Myocyte (in vitro differentiated cells): ENCODE measurements around the gene KATNA1. TPM values are rescaled to one million over a fixed set of nuclear protein-coding genes. Genes with fewer than 3 reads are reported as not detected.

ENCODE experiments used
- DNase-seq: peaks from one replicate; pipeline ENCODE4 v3.0.0-alpha.2; 2012; ENCODE audit warnings: low read depth
- total RNA-seq: library from RNA; depleted of rRNA; stranded (reverse); fragments of >200 nt; gene quantifications from 2 replicates; pipeline ENCODE4 v1.2.3, GENCODE V29; 2014

KATNA1 gene
- total RNA-seq, 1 donor from 2014 or later = 17.9 TPM

- DNase-seq = no peak
Measured at GRCh38 chr6:149614337-149614736, 34.2 kb downstream of the KATNA1 start.

DNA sequence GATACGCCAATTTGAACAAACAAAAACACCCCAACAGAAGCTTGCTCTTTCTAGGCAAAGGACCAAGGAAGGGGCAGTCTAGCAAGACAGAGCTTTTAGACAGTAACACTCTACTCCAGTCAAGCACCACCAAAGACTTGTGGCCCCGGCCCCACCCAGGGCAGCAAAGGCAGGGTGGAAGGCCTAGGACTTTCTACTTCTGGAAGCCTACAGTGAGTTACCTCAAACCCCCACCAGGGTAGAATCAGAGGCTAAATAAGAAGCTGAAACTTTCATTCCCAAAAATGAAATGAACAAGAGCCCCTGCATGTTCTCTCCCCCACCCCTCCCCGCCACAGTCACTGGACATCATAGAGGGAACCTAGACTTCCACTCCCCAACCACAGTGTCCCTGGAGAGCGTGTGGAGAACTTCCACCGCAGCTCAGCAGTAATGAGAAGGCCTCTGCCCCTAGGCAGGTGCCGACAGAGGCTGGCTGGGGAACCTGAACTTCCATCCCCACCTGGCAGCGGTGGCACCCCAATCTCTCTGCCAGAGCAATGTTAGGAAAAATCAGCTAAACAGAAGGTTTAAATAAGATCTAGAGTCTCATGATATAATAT, 40.0 kb downstream of the KATNA1 start:
- DNase-seq = no peak

- DNase-seq = no peak
Measured at GRCh38 chr6:149600508-149600907, 48.0 kb downstream of the KATNA1 start.

DNA sequence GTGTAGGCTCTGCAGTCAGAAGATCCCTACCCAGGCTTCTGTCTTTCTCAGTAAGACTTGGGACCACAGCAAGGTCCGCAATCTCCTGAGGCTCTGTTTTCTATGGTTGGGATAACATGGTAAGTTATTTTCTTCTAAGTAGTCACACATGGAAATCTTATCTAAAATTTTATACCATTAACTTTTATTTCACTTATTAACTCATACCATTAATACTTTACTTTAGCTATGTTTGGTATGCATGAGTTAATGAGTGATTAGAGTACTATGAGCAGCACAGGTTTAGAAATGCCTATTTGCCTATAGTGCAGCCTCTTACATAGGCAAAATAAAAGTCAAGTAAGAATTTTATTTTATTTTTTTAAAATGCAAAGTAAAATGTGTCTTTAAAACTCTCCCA, 55.1 kb downstream of the KATNA1 start:
- DNase-seq = no peak

GRCh38 chr6:149592983-149593382, 55.5 kb downstream of the KATNA1 start:
- no peak for DNase-seq

GRCh38 chr6:149586149-149586548, 62.4 kb downstream of the KATNA1 start:
- DNase-seq = no peak

DNA sequence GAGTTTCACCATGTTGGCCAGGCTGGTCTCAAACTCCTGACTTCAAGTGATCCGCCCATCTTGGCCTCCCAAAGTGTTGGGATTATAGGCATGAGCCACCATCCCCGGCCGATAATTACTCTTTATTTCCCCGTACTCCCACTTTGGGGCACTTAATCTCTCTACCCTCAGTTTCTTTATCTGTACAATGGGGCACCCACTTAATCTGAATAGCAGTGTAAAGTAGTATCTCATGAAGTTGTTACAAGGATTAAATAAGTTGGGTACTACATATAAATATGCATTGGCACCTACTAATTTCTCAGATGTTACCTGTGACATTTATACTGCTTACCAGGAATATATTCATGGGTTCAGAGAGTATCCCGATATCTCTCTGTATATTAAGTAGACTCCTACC, 67.2 kb downstream of the KATNA1 start:
- DNase-seq = no peak

- no peak for DNase-seq
Measured at GRCh38 chr6:149580880-149581279, 67.6 kb downstream of the KATNA1 start.

DNA sequence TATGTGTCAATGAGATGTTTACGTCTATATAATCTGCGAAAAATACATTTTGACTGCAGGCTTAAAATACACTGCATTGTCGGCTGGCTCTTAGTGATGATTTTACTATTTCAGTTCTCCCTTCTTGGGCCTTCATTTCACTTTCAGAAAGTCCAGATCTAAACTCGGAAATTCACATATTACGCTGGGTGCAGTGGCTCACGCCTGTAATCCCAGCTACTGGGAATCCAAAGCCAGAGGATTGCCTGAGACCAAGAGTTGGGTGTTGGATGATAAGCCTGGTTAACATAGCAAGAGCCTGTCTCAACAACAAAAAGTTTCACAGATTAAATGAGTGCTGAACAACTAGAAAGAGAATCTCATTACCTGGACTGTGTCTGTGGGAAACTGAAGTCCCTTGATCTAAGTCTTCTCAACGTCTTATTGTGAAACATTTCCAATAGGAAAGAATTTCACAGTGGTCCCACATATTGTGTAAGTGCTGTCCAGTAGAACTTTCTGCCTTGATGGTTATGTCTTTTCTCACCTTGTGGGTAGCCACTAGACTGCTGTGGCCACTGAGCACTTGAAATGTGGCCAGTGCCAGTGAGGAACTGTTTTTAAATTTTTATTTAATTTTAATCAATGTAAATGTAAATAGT, 80.4 kb downstream of the KATNA1 start:
- no peak for DNase-seq

DNA sequence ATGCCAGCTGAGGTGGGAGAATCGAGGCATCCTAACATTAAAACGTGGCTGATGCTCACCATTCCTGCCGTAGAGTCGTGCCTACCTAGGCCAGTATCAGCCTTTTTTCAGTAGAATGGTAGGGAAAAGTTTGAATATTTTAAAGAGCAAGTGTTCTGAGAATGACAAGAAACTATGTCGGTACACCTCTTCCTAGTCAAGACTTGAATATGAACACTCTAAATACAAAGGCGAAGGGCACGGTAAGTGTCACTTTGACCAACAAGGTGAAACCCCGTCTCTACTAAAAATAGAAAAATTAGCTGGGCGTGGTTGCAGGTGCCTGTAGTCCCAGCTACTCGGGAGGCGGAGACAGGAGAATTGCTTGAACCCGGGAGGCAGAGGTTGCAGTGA, 81.3 kb downstream of the KATNA1 start:
- DNase-seq = no peak

DNA sequence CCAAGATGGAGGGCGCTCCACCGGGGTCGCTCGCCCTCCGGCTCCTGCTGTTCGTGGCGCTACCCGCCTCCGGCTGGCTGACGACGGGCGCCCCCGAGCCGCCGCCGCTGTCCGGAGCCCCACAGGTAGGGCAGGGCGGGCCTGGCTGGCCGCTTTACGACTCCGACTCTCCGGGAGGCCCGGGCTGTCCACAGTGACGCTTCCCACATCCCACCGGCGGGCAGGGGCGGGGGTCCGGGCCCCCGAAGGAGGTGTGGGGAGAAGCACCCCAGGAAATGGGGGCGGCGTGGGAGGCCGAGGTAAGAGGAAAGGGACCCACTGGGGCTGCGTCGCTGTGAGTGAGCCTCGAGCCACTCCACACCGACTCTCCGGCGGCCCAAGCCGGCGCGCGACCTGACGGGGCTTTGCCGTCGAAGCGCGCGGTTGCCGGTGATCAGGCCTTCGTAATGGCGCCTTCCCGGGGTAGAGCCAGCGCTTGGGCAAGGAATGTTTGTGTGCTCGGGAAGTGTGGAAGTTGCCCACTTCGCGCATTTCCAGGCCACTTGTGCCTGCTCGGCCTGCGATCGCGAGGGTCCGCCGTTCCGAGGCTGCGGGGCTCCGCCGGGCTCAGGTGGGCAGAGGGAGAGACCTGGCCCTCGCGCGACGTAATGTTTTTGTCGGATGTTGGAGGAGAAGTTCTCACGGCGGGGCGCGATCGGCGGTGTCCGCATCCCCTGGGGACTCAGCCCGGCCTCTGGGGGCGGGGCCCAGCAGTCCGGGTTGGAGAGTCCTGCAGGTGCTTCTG, 81.9 kb downstream of the KATNA1 start:
- DNase-seq = peak; percentile 41

GRCh38 chr6:149565527-149566409, 82.7 kb downstream of the KATNA1 start, which contains the start of gene GINM1:
GINM1 (plus strand) TSS chr6:149566375; CDS start chr6:149566415, 40 bp downstream.
- DNase-seq = peak; percentile 96

- DNase-seq = no peak
Measured at GRCh38 chr6:149563928-149564325, 84.6 kb downstream of the KATNA1 start.

GRCh38 chr6:149563203-149563927, 85.1 kb downstream of the KATNA1 start:
- peak; percentile 37 for DNase-seq

GRCh38 chr6:149560736-149561135, 87.8 kb downstream of the KATNA1 start:
- DNase-seq = no peak

- DNase-seq = no peak
Measured at GRCh38 chr6:149559389-149559788, 89.1 kb downstream of the KATNA1 start.

DNA sequence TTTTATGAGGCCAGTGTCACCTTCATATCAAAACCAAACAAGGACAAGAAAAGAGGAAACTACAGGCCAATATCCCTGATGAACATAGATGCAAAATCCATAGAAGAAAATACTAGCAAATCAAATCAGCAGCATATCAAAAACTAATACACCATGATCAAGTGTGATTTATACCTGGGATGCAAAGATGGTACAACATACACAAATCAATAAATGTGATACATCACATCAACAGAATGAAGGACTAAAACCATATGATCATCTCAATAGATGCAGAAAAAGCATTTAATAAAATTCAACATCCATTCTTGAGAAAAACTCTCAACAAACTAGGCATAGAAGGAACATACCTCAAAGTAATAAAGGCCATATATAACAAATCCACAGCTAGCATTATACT, 90.5 kb downstream of the KATNA1 start:
- DNase-seq = no peak

DNA sequence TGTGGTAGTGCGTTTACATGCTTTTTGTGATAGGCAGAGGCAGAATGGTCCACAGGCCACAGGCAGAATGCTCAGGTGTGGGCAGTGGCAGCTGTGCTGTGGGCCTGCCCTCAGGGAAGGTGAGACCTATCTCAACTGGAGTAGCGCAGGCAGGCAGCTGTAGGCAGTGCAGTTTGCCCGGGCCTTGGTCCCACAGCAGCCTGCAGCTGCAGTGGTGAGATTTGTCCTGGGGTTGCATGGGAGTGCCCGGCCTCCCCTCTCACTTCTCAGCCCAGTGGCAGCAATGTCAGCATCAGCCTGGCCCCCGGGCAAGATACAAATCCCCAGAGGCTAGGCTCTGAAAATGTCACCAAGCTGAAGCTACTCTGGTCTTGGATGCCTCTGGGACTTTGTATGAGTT, 96.6 kb downstream of the KATNA1 start:
- no peak for DNase-seq

DNA sequence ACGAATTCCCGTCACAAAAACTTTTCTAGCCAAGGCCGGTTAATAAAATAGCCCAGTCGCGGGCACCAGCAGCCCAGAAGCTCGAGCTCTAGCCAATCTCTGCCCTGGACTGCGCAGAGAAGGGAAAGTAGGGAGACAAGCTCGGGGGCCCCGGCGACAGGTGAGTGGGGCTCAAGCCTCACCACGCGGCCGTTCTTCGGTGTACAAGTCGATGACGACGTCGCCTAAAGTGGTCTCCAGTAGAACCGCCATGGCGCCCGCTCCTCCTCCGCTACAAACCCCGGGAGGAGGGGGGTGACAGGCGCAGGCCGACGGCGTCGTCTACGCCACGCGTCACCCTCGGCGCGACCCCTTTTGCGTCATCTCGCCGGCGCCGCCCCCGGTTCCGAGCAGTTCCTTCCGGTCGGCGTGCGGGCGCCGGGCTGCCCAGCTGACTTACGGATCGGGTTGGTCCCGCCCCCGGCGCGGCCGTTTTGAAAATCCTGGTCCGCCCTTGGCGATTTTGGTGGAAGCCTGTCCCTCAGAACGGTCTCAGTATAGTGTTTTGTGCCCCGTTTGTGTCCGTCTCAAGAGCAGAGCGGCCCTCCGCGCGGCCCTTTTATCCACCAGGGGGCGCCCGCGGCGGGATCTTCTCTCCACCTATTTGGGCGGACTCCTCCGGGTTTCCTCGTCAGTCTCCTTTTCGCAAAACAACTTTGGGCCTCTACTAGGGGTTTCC, 102.6 kb downstream of the KATNA1 start, which contains the start of gene PPIL4:
PPIL4 (minus strand) TSS at position 290 of the 718 bp plus-strand sequence; CDS start at position 252, 38 bp downstream.
- DNase-seq = peak; percentile 96

DNA sequence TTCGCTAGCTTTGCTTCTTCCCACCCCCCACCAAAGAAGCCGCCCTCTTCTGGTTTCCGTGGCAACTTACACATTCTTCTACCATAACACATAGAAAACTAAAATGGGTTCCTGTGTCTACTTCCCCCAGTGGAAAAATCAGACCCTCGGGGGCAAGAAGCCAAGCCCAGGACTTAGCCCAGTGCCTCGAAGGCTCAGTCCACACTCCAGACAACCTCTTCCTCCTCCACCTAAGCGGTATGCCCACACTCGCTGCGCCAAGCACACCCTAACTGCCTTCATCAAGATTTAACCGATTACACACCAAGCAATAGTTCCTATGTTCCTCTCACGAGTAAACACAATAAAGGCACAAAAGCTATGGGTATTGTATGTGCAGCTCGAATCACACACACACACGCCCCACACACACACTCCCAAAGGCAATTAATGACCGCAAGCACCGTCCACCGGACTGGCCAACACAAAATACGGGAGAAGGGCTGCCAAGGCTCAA, 103.2 kb downstream of the KATNA1 start:
- peak; percentile 49 for DNase-seq
